Fibroblast of skin of left quadriceps (primary cell): ENCODE results near the gene C11orf97.
A peak's percentile ranks its signal among the peaks of the same experiment; 100 is the strongest.
"Not testable (repeated sequence)": the region's sequence is repeated elsewhere in the genome, so short reads cannot be mapped to it uniquely, and the experiment has no call there.

ENCODE experiments used
- DNase-seq, 2 experiments: peaks; one replicate each; pipeline ENCODE4 v3.0.0-alpha.2; 2013; ENCODE audit warnings: low read depth in 2 of 2

Gene C11orf97

GRCh38 chr11:94511932-94512781, at the start of gene C11orf97:
C11orf97 (plus strand) TSS chr11:94512461; CDS start chr11:94512529, 68 bp downstream.
- DNase-seq, result no peak

DNA sequence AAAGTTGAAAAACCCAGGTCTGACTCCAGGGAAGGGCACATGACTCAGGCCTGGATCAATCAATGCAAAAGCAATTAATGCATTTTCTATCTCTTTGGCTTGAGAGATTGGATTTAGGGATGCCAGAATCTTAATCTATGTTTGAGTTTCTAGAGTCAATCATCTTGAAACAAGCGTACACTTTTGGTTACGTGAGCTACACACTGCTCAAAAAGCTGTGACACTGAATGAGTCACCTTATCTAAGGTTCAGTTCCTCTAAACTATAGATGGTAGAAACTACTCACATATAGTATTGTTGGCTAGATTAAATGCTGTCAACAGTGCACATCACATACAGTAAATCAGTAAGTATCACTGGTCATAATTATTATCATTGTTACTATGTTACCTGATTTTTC, 42.8 kb upstream of the C11orf97 start:
- DNase-seq, result no peak

GRCh38 chr11:94472916-94473799, 39.1 kb upstream of the C11orf97 start:
- DNase-seq, result peak in 1 of 2 experiments; percentile 10

GRCh38 chr11:94477624-94478023, 34.6 kb upstream of the C11orf97 start:
- no peak for DNase-seq

GRCh38 chr11:94481342-94481741, 30.9 kb upstream of the C11orf97 start:
- DNase-seq, result no peak

DNA sequence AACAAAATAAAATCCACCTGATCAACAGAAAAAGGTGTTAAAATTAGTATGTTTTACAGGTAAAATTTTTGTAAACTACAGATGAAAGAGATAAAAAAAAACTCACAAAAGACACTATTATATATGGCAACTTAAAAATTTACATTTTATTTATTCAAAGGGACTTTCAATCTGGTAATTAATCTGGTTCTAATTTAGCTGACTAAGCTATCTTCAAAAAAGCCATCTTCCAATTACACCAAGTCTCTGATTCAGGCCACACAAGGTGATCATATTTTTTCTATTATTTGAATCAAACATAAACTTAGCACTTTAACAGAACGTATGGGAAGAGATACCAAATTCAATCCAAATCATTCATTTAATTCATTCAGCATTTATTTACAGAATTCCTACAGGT, 26.2 kb upstream of the C11orf97 start:
- no peak for DNase-seq

- peak; percentile 95 to 96 for DNase-seq
Measured at GRCh38 chr11:94493281-94494125, 18.8 kb upstream of the C11orf97 start, which contains the start of the genes ANKRD49 and MRE11. ANKRD49 (plus strand) TSS chr11:94493984; CDS start chr11:94496694, 2,710 bp downstream. MRE11 (minus strand) TSS chr11:94493844; CDS start chr11:94492801, 1,043 bp downstream.

DNA sequence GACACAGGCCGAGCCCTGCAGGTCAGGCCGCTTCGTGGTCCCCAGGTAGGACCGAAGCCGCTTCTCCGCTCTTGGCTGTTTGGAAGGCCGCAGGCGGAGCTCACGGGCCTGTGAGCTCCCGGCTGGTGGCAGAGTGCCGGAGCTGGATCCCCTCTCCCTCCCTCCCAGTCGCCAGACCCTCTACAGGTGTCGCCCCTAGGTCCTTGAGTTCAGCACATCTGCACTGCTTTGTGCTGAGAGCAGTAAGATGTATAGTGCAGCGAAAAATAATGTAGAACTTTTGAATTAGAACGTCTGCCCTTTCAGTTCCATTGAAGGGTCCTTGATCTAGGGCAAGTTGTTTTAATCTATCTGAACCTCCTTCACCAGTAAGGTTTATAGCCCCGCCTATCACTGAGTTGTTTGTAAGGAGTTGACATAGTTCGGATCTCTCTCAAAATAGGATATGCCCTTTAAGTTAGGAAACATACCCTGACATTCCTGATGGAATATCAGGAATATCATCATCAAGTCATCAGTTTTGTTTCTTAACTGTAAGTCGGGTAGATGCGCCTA, 18.1 kb upstream of the C11orf97 start:
- DNase-seq, result no peak

- DNase-seq, result no peak
Measured at GRCh38 chr11:94500181-94500580, 12.1 kb upstream of the C11orf97 start.

GRCh38 chr11:94501522-94501921, 10.7 kb upstream of the C11orf97 start:
- DNase-seq, result no peak

DNA sequence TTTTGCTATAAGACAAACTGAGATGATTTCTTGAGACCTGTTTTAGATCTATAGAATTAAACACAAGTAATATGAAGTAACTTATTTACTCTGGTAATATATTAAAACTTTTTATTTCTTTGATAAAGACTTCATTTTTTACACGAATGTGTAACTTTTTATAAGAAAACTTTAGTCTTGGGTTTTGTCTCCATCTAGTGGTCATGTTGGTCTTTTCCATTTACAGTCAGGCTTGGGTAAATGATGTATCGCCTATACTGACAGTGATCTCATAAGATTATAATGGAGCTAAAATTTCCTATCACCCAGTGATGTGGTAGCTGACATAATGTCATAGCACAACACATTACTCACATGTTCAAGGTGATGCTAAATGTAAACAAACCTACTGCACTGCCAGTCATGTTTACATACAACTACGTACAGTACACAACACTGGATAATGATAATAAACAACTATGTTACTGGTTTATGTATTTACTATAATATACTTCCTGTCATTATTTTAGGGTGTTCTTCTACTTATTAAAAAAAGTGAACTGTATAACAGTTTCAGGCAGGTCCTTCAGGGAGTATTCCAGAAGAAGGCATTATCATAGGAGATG, 7.5 kb upstream of the C11orf97 start:
- DNase-seq, result peak; percentile 37 to 38

DNA sequence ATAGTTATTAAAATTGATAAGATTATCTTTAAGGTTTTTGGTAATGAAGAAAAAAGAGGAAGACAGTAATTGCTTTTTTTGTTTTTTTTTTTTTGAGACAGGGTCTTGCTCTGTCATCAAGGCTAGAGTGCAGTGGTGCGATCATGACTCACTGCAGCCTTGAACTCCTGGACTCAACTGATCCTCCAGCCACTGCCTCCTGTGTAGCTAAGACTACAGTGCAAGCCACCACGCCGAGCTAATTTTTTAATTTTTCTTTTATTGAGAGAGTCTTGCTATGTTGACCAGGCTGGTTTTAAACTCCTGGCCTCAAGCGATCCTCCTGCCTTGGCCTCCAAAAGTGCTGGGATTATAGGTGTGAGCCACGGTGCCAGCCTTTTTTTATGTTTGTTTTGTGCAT, 5.7 kb upstream of the C11orf97 start:
- DNase-seq, result not testable (repeated sequence)

- DNase-seq, result no peak
Measured at GRCh38 chr11:94507485-94507884, 4.8 kb upstream of the C11orf97 start.

DNA sequence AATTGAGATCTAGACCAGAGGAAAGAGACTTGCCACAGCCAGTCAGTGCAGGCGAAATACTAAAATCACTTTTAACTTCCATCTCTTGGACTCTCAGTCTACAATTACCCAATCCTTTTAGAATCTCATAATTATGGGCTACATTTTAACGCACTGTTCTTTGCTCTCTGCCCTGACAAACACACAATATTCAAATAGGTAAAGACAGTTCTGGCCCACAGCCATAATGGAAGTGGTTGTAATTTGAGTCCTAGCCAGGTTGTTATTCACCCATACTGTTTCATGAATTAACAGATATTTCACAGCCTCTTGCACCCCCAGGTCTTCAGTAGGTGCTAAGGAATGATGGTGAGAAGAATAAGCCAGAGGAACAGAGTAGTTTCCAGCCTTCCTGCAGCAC, 830 bp downstream of the C11orf97 start:
- no peak for DNase-seq

DNA sequence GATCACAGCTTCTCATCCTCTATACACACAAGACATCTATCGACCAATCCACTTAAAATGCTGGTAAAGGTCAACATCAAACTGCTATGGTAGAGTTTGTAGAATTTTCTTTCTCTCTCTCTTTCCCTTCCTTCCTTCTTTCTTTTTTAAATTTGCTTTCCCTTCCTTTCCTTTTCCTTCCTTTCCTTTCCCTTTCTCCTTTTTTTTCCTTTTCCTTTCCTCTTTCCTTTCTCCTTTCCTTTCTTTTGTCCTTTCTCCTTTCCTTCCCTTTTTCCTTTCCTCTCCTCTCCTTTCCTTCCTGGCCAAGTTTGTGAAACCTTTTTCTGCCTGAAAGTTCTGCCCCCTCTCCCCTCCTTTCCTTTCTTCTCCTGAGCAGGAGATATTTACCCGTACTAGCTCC, 3.1 kb downstream of the C11orf97 start:
- no peak for DNase-seq

DNA sequence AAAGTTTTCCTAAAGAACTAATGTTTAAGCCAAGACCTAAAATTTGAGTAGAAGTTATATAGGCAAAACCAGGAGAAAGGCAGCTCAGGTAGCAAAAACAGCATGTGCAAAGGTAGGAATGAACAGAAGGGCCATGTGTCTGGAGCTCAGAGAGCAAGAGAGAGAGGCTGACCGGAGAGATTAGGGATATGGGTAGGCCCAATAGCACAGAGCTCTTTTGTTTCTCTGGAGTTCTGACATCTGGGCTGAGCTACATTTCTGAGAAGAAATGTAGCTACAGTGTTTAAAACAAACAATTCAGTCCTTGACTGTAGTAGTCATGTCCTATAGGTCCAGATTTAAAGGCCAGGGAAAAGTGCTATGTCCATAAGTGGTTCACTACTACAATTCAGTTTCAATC, 4.5 kb downstream of the C11orf97 start:
- no peak for DNase-seq

GRCh38 chr11:94518300-94518699, 6.0 kb downstream of the C11orf97 start:
- no peak for DNase-seq

DNA sequence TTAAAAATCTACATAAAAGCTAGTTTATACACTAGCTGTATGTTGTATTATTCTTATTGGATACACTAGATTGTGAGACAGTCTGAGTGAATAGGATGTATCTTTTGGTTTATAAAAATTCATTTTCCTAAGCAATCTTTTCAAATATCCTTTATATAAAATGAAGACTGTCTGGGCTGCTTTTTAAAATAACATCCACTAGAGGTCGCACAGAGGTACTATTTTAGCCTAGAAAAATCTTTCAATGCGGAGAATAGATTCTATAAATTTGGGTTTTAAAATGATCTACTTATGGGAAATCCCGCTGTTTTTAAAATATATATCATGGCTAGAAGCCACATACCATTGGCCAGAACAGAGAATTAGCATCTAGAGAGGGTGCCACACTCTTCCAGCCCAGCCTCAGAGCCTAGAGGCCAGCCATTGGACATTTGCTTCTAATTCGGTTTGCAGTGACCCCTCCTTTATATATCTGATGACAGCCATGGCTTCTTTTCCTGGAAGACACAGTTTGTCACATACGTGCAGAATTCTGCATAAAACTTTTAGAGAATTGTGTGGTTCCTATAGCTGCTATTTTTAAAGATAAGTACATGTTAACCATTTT, 7.3 kb downstream of the C11orf97 start:
- peak in 1 of 2 experiments; percentile 21 for DNase-seq

- no peak for DNase-seq
Measured at GRCh38 chr11:94521684-94522083, 9.4 kb downstream of the C11orf97 start.

DNA sequence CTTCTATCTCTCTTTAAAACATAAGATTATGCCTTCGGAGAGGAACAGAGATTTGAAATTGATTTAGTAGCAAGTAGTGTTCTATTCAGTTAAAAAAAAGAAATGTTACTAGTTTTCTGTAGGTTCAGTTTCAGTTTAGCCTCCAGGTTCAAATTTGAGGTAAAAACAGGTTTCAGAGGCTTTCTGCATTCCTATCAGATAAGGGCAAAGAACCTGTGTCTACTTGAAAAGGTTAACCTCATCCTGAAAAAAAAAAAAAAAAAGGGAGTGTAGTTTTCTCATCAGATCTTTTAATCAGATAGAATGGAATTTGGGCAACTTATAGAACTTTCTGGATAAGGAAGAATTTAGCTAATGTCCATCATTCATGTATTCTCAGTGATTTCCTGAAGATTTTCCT, 12.1 kb downstream of the C11orf97 start:
- no peak for DNase-seq
